IMR-90 (cell line): ENCODE measurements around the gene AKR7A2.

ENCODE experiments used
- CEBPB ChIP-seq: IDR thresholded peaks from 2 replicates; pipeline ENCODE4 v1.6.1; 2012; ENCODE audit warnings: low read depth, low read length, improper control_type of control experiment
- CHD1 ChIP-seq: IDR thresholded peaks from 2 replicates; pipeline ENCODE4 v1.6.1; 2012; ENCODE audit warnings: low read depth, low read length, improper control_type of control experiment
- POLR2A ChIP-seq: IDR thresholded peaks from 2 replicates; pipeline ENCODE4 v1.6.1; 2012; ENCODE audit warnings: mild to moderate bottlenecking, low read depth, low read length
- TF ChIP-seq, protein P1 (sequence below): conservative IDR thresholded peaks from 2 replicates; pipeline ENCODE4 v1.5.1; 2012; ENCODE audit warnings: mild to moderate bottlenecking, low read depth, low read length, improper control_type of control experiment

DNA sequence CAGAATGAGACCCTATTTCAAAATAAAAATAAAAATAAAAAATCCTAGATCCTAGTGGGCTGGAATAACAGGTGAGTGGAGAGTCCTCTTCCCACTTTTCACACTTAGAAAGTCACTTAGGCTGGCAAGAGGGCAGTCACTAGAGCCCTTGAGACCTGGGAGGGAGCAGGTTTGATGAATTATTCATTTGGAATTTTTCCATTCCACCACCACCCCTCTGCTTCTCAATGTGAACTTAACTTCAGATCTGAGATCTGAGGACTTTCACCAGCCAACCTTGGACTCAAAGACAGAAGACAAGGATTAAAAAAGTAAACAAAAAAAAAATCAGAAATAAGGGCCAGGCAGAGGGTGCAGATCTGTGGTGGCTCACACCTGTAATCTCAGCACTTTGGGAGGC, 39.9 kb downstream of the AKR7A2 start:
- TF ChIP-seq CEBPB (no peak), CHD1 (no peak), POLR2A (no peak)
- TF ChIP-seq, protein P1, sequence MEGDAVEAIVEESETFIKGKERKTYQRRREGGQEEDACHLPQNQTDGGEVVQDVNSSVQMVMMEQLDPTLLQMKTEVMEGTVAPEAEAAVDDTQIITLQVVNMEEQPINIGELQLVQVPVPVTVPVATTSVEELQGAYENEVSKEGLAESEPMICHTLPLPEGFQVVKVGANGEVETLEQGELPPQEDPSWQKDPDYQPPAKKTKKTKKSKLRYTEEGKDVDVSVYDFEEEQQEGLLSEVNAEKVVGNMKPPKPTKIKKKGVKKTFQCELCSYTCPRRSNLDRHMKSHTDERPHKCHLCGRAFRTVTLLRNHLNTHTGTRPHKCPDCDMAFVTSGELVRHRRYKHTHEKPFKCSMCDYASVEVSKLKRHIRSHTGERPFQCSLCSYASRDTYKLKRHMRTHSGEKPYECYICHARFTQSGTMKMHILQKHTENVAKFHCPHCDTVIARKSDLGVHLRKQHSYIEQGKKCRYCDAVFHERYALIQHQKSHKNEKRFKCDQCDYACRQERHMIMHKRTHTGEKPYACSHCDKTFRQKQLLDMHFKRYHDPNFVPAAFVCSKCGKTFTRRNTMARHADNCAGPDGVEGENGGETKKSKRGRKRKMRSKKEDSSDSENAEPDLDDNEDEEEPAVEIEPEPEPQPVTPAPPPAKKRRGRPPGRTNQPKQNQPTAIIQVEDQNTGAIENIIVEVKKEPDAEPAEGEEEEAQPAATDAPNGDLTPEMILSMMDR: no peak
